ENCODE results near the gene CLDN3.

DNA sequence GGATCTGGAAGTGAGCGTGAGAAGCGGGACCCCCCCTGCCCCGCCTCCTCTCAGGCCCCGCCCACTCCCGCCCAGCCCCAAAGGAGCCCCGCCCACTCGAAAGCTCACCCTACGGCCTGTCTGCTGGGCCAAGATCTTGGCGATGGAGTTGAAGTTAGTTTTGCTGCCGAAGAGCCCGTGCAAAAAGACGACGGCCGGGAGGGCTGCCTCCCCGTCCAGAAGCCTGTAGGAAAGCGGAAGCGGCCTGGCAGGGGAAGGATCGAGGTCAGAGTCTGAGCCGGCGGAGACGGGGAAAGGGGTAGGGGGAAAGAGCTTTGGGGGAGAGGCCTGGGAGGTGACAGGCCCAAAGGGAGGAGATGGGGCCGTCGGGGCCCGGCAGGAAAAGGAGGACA is 31.9 kb downstream of the CLDN3 start:
- TF ChIP-seq CTCF (IDR thresholded peaks at IDR 0.05 in 2 of 3, conservative IDR thresholded peaks at IDR 0.05 in 1 of 3; ENCODE audit: insufficient read depth in 2 of 3, low read depth in 1 of 3, low read length in 3 of 3) (no peak), SMAD3 (CRISPR knock-in tag; conservative IDR thresholded peaks at IDR 0.05) (no peak), POLR2AphosphoS5 (IDR thresholded peaks at IDR 0.05; ENCODE audit: control insufficient read depth, insufficient read depth, low read depth, low read length) (no peak), E2F4 (CRISPR knock-in tag; IDR thresholded peaks at IDR 0.05; ENCODE audit: low read depth) (no peak), NR2F6 (CRISPR knock-in tag; IDR thresholded peaks at IDR 0.05) (no peak), POLR2A (conservative IDR thresholded peaks at IDR 0.05) (no peak)
